Endothelial cell of umbilical vein (primary cell): ENCODE data around the gene EDRF1. TPM values are rescaled to one million over a fixed set of nuclear protein-coding genes. Genes with fewer than 3 reads are reported as not detected.

ENCODE experiments used
- BruUV-seq: library from RNA; stranded (reverse); fragments of 400-500 nt; replicated peaks from 2 replicates; lab custom pipeline; 2021; lab: Mats Ljungman, UMichigan
- CTCF ChIA-PET: fragments of 300-600, 350-600 bp; sonication (Branson Sonifier 250); formaldehyde crosslinking; loops from one replicate; lab custom pipeline; 2021; ENCODE audit warnings: antibody characterized with exemption, inconsistent platforms; lab: Charles Lee
- POLR2A ChIA-PET: fragments of 300-600, 350-600 bp; sonication (Branson Sonifier 250); formaldehyde crosslinking; loops from one replicate; lab custom pipeline; 2021; ENCODE audit warnings: antibody characterized with exemption, inconsistent platforms; lab: Charles Lee
- DNase-seq: peaks from one replicate; pipeline ENCODE4 v3.0.0-alpha.2; 2011; ENCODE audit warnings: low read depth, low spot score
- FAIRE-seq: peaks from 2 replicates; lab custom pipeline; 2011; peaks lifted over from hg19 to GRCh38; lab: Jason Lieb, UNC
- H2AFZ ChIP-seq: 2 replicates; pipeline ENCODE4 v1.6.0; 2012; ENCODE audit warnings: low read depth, low read length, control low read depth, inconsistent platforms
- H3K27ac ChIP-seq: 2 replicates; pipeline ENCODE4 v1.5.1; 2011; ENCODE audit warnings: low read depth, mild to moderate bottlenecking, control low read depth, low read length, moderate library complexity; ENCODE audit not compliant: insufficient read depth
- H3K27me3 ChIP-seq, 2 experiments: 2 replicates each; pipeline versions ENCODE4 v1.6.0 to v1.6.1; 2011; ENCODE audit warnings: low read length in 2 of 2, mixed read lengths in 1 of 2; ENCODE audit not compliant: control insufficient read depth in 2 of 2, insufficient read depth in 2 of 2
- H3K36me3 ChIP-seq, 2 experiments: 2 replicates in 1 of 2; 3 replicates in 1 of 2; pipeline ENCODE4 v1.5.1; 2011; ENCODE audit warnings: low read length in 2 of 2, mild to moderate bottlenecking in 1 of 2, moderate library complexity in 1 of 2; ENCODE audit not compliant: control insufficient read depth in 2 of 2, insufficient read depth in 2 of 2; ENCODE audit errors: extremely low read depth in 1 of 2
- H3K4me1 ChIP-seq: 3 replicates; pipeline ENCODE4 v1.5.1; 2011; ENCODE audit warnings: mild to moderate bottlenecking, low read length; ENCODE audit not compliant: control insufficient read depth, insufficient read depth; ENCODE audit errors: extremely low read depth
- H3K4me2 ChIP-seq: 2 replicates; pipeline ENCODE4 v1.6.1; 2011; ENCODE audit warnings: low read length, control low read depth, mixed read lengths; ENCODE audit not compliant: insufficient read depth
- H3K4me3 ChIP-seq, 3 experiments: fragments of 200-600 bp in 1 of 3; sonication (generic), shearing (Covaris generic) in 1 of 3; replicated peaks in 1 of 3; 2 replicates each; pipeline ENCODE4 v1.5.1; 2011 to 2016; ENCODE audit warnings: control low read depth in 3 of 3, low read length in 3 of 3, mild to moderate bottlenecking in 2 of 3, inconsistent platforms in 1 of 3, low read depth in 1 of 3, moderate library complexity in 1 of 3; ENCODE audit not compliant: insufficient read depth in 1 of 3
- H3K79me2 ChIP-seq: 2 replicates; pipeline ENCODE4 v1.6.0; 2012; ENCODE audit warnings: low read length, inconsistent platforms; ENCODE audit not compliant: control insufficient read depth, insufficient read depth
- H3K9ac ChIP-seq: replicated peaks from 2 replicates; pipeline ENCODE3; 2011; ENCODE audit warnings: low read length, control low read depth; ENCODE audit not compliant: insufficient read depth; ENCODE audit errors: extremely low read depth
- H3K9me1 ChIP-seq: replicated peaks from 3 replicates; pipeline ENCODE4 v1.6.0; 2011; ENCODE audit warnings: mild to moderate bottlenecking, low read length; ENCODE audit not compliant: control insufficient read depth, insufficient read depth; ENCODE audit errors: extremely low read depth
- H3K9me3 ChIP-seq: replicated peaks from 2 replicates; pipeline ENCODE4 v1.5.1; 2012; ENCODE audit warnings: low read length, inconsistent platforms; ENCODE audit not compliant: control insufficient read depth, insufficient read depth
- H4K20me1 ChIP-seq: replicated peaks from 2 replicates; pipeline ENCODE3; 2011; ENCODE audit warnings: mild to moderate bottlenecking, low read length; ENCODE audit not compliant: control insufficient read depth, insufficient read depth; ENCODE audit errors: extremely low read depth
- EZH2 ChIP-seq: IDR thresholded peaks from 2 replicates; pipeline ENCODE4 v1.6.1; 2012; ENCODE audit warnings: borderline replicate concordance, low read depth, mild to moderate bottlenecking, moderate library complexity, low read length, inconsistent platforms; ENCODE audit not compliant: severe bottlenecking
- FOS ChIP-seq: IDR thresholded peaks from 2 replicates; pipeline ENCODE4 v1.6.1; 2011; ENCODE audit warnings: mild to moderate bottlenecking, low read length, moderate library complexity, borderline replicate concordance; ENCODE audit not compliant: insufficient read depth
- GATA2 ChIP-seq: IDR thresholded peaks from 2 replicates; pipeline ENCODE4 v1.7.0; 2011; ENCODE audit warnings: low read depth, mild to moderate bottlenecking, moderate library complexity, mixed read lengths, low read length; ENCODE audit not compliant: insufficient read length, insufficient read depth
- JUN ChIP-seq: IDR thresholded peaks from 2 replicates; pipeline ENCODE4 v1.6.1; 2011; ENCODE audit warnings: borderline replicate concordance, low read depth; ENCODE audit not compliant: insufficient read length, insufficient read depth
- MYC ChIP-seq: IDR thresholded peaks from one replicate; pipeline ENCODE4 v1.6.1; 2011; ENCODE audit warnings: mild to moderate bottlenecking, low read depth, low read length
- POLR2A ChIP-seq: IDR thresholded peaks from 2 replicates; pipeline ENCODE4 v1.6.1; 2012; ENCODE audit warnings: low read depth, mild to moderate bottlenecking, control low read depth, low read length
- POLR2AphosphoS5 ChIP-seq: IDR thresholded peaks from 2 replicates; pipeline ENCODE4 v1.6.1; 2012; ENCODE audit warnings: low read depth, mild to moderate bottlenecking, control low read depth, low read length, moderate library complexity; ENCODE audit not compliant: insufficient read depth
- dilution Hi-C: fragments of 300-500 bp; cut with MboI; formaldehyde crosslinking; loops from one replicate; pipeline ENCODE4 v1.15.0; 2019; ENCODE audit warnings: low sequenced_read_pairs; ENCODE audit not compliant: extremely low pct_ligation_motif_present
- intact Hi-C: fragments of 100-400 bp; cut with micrococcal nuclease; formaldehyde crosslinking; loops from one replicate; pipeline ENCODE4 v1.10.0; 2022
- polyA plus RNA-seq, 4 experiments: library from polyadenylated mRNA; depleted of rRNA in 3 of 4; stranded (reverse) in 3 of 4; unstranded in 1 of 4; fragments of >200 nt; gene quantifications; 2 replicates each; pipeline versions ENCODE4 v1.2.1 to v1.2.3, GENCODE V29; 2011 to 2012; ENCODE audit warnings: missing spikeins in 1 of 4
- total RNA-seq: library from RNA; stranded (reverse); gene quantifications from 2 replicates; pipeline ENCODE4 v1.2.3, GENCODE V29; 2021
- TF ChIP-seq, protein P1 (sequence below): IDR thresholded peaks from 2 replicates; pipeline ENCODE4 v1.6.1; 2011; ENCODE audit not compliant: insufficient read depth, insufficient read length
- TF ChIP-seq, protein P2 (sequence below), 2 donors: IDR thresholded peaks; 1 replicate in 1 of 2; 2 replicates in 1 of 2; pipeline ENCODE4 v1.5.1; 2011; ENCODE audit warnings: low read length in 2 of 2, mild to moderate bottlenecking in 2 of 2, moderate library complexity in 2 of 2, control low read depth in 1 of 2, inconsistent platforms in 1 of 2, low read depth in 1 of 2; ENCODE audit not compliant: insufficient read depth in 1 of 2; ENCODE audit errors: extremely low read depth in 1 of 2

The EDRF1 gene
- total and polyA plus RNA-seq, 2 donors (not counting 3 experiments of a cell fraction or from before 2014, with no cell fraction given) = 11.6 to 27.8 TPM

DNA sequence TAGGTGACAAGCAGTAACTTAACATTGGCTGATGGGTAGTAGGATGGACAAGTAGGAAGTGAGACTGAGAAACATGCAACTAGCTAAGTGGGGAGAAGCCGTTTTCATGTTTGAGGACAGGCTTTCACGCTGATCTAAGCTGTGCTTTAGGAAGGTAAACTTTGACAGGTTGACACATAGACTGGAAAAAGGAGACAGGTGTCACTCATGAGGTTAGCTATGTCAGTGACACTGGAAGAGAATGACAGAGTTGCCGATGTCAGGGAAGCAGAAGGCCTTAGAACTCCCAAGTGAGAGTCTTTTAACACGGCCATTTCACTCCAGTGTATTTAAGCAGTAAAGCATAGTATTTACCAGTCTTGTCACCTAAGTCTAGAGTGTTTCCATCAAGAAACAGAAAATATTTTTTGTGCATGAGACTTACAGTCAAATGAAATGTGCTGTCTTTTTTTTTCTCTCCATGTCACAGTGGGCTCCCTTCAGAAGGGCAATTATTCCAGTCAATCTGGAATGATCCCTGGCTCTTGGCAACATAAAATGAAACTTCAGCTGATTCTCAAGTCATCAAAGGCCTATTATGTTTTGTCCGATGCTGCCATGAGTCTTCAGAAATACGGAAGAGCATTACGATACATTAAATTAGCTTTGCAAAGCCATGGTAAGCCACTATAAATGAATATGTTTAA is 20.6 kb downstream of the EDRF1 start:
- intact Hi-C loops (loop anchor here (5.0 to 10.0 kb wide), 2 partner anchors 82 to 645 kb away; partner anchors contain the start of genes ADAM12, BCCIP and UROS), dilution Hi-C loops (no loop called here)
- H3K36me3 ChIP-seq = peaks cover 29 to 39% of the 10 kb centered on the region in 2 experiments
- no peaks in the 10 kb centered on the region for H4K20me1 ChIP-seq
- H3K27ac ChIP-seq = no peak overlapping the region
- DNase-seq (no peak), FAIRE-seq (no peak)
- no peak overlapping the region for H2AFZ ChIP-seq
- ChIA-PET CTCF (no interaction called here), POLR2A (no interaction called here)
- TF ChIP-seq MYC (no peak), POLR2AphosphoS5 (no peak), FOS (no peak), EZH2 (no peak), POLR2A (no peak), GATA2 (no peak), JUN (no peak)
- TF ChIP-seq, protein P1, sequence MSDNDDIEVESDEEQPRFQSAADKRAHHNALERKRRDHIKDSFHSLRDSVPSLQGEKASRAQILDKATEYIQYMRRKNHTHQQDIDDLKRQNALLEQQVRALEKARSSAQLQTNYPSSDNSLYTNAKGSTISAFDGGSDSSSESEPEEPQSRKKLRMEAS = no peak
- TF ChIP-seq, protein P2, sequence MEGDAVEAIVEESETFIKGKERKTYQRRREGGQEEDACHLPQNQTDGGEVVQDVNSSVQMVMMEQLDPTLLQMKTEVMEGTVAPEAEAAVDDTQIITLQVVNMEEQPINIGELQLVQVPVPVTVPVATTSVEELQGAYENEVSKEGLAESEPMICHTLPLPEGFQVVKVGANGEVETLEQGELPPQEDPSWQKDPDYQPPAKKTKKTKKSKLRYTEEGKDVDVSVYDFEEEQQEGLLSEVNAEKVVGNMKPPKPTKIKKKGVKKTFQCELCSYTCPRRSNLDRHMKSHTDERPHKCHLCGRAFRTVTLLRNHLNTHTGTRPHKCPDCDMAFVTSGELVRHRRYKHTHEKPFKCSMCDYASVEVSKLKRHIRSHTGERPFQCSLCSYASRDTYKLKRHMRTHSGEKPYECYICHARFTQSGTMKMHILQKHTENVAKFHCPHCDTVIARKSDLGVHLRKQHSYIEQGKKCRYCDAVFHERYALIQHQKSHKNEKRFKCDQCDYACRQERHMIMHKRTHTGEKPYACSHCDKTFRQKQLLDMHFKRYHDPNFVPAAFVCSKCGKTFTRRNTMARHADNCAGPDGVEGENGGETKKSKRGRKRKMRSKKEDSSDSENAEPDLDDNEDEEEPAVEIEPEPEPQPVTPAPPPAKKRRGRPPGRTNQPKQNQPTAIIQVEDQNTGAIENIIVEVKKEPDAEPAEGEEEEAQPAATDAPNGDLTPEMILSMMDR (IDR thresholded peaks at IDR 0.05; ENCODE audit: extremely low read depth in 1 of 2, insufficient read depth in 1 of 2, low read depth in 1 of 2, low read length in 2 of 2) = no peak
- H3K79me2 ChIP-seq = no peaks in the 10 kb centered on the region
- no peak overlapping the region for H3K9ac ChIP-seq
- H3K9me1 ChIP-seq = no peaks in the 10 kb centered on the region
- no peak overlapping the region for H3K4me3 ChIP-seq
- H3K27me3 ChIP-seq = no peaks in the 10 kb centered on the region
- no peak overlapping the region for H3K4me2 ChIP-seq
- H3K9me3 ChIP-seq = no peaks in the 10 kb centered on the region
- H3K4me1 ChIP-seq = no peaks in the 10 kb centered on the region
- no TSS peak for BruUV-seq
